Stimulated activated CD4-positive, alpha-beta T cell treated with anti-CD3 and anti-CD28 coated beads, Interleukin-1b, Interleukin-23, amount 100 ng/mL, for 4 hours (primary cell): Measurements from ENCODE around the gene INSM2.
A peak's percentile ranks its signal among the peaks of the same experiment; 100 is the strongest.

Experiments
- DNase-seq, 2 donors: peaks; one replicate each; pipeline ENCODE4 v3.0.0-alpha.2; 2020; ENCODE audit warnings: low read depth in 2 of 2

Gene INSM2, protein sequence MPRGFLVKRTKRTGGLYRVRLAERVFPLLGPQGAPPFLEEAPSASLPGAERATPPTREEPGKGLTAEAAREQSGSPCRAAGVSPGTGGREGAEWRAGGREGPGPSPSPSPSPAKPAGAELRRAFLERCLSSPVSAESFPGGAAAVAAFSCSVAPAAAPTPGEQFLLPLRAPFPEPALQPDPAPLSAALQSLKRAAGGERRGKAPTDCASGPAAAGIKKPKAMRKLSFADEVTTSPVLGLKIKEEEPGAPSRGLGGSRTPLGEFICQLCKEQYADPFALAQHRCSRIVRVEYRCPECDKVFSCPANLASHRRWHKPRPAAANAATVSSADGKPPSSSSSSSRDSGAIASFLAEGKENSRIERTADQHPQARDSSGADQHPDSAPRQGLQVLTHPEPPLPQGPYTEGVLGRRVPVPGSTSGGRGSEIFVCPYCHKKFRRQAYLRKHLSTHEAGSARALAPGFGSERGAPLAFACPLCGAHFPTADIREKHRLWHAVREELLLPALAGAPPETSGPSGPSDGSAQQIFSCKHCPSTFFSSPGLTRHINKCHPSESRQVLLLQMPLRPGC

GRCh38 chr14:35533357-35534207, at the start of gene INSM2:
Gene INSM2 (plus strand): TSS chr14:35534164. CDS start chr14:35534253, 89 bp downstream.
- DNase-seq: peak; percentile 47 to 76

DNA sequence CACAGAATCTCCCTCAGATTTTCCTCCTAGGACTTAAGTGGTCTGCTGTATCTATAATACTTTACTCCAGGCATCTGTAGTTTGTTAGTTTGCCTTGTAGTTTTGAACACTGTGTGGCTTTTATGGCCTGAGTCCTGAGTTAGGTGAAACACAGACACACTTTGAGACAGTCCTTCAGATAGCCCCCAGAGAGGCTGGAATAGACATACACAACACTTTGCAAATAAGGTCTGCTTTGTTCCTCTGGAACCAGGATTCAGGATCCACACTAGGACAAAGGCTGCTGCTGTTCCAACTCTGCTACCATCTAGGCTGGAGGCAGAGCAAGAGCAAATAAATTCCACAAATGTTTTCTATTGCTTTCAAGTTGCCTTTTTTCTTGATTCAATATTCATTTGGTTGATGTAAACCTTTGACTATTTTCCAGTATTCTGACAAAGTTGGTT, 41.4 kb upstream of the INSM2 start:
- DNase-seq: no peak

DNA sequence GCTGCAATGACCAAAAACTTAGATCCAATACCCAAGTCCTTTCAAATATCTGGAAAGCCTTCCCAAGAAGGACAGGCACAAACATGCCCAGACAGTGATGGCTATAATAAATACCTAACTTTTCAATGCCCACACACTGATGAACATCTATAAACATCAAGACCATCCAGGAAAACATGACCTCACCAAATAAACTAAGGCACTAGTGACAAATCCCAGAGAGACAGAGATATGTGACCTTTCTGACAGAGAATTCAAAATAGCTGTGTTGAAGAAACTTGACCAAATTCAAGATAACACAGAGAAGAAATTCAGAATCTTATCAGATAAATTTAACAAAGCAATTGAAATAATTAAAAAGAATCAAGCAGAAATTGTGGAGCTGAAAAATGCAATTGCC, 38.7 kb upstream of the INSM2 start:
- no peak for DNase-seq

- DNase-seq: no peak
Measured at GRCh38 chr14:35499180-35499579, 34.8 kb upstream of the INSM2 start.

DNA sequence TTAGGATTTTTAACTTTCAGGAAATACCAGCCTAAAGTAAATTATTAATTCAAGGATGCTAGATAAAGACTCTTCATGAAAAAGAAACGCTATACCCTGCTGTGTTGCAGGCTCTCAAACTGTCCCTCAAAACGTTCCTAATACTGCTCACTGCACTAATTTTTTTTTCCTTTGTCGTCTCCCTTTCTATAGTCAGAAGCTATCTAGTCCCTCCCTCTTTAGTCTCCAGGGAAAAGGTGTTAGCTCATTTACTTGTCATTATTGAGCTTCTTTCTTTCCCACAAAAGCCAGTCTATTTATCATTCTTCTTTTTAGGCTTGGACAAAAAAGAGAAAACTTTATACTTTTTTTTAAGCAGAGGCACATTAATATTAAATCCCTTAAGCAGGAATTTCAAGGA, 30.3 kb upstream of the INSM2 start:
- DNase-seq: no peak

GRCh38 chr14:35504260-35504659, 29.7 kb upstream of the INSM2 start:
- DNase-seq: no peak

DNA sequence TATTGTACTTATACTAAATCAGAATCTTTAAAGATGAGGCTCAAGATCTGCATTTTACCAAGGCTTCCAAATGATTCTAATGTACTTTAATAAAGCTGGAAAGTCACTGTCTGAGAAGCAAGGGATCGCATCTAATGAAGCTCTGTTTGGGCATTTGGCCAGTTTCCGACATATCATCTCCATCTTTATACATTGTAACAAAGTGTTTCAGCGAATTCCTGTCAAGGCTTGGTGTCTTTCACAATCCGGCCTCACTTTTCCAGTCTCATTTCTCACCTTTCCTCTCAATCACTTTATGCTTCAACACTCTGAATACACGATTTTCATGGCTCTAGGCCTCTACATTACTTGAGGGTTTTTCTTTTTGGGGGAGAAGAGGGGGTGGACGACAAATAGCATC, 27.5 kb upstream of the INSM2 start:
- no peak for DNase-seq

GRCh38 chr14:35506927-35507326, 27.0 kb upstream of the INSM2 start:
- DNase-seq: no peak

DNA sequence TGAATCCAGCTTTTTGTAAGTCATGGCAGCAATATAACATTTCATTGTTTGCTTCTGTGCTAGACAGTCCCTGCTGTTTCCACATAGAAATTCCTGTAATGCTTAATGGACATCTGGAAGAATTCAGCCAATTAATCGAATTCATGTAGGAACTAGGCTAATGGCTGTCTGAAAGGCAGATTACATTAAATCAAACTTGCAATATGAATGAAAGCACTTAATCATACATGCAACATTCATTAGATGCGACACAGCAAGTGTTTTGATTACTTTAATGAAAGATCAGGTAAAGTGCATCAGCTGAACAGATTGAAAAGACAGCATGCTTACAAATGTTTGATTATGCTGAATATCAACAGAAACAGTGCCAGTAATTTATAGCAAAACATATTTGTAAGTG, 24.1 kb upstream of the INSM2 start:
- DNase-seq: no peak

GRCh38 chr14:35512765-35513164, 21.2 kb upstream of the INSM2 start:
- no peak for DNase-seq

DNA sequence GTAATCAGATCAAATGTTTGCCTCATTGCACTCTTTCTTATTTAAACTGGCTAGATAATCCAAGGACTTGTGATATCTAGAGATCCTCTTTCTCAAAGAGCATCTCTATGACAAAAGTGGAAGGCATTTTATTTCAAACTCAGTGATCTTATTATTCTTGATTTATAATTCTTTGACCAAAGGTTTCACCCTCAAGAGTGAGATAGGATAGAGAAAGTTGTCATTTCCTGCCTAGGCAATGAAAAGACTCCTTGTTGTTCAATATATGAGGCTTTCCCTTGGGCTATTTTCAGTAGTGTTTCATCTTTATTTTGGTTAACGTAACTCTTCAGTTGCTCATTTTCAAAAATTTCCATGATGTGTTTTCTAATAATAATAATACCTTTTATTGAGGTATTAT, 18.0 kb upstream of the INSM2 start:
- no peak for DNase-seq

DNA sequence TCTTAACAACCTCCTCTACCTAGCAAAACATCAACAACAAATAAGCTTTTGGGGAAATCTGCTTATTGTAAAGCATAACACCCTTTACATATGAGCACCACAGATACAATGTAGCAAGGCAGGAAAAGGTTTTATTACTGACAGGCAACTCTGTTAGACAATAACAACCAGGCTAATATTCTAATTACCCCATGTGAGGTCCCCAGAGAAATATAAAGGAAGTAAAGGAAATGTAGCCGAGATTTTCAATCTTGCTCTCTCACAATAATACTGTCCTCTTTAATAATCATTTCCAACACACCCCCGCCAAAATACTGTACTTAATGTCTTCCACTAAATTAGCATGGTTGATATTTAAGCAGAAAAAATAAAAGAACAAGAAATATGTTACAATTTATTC, 14.0 kb upstream of the INSM2 start:
- DNase-seq: no peak

DNA sequence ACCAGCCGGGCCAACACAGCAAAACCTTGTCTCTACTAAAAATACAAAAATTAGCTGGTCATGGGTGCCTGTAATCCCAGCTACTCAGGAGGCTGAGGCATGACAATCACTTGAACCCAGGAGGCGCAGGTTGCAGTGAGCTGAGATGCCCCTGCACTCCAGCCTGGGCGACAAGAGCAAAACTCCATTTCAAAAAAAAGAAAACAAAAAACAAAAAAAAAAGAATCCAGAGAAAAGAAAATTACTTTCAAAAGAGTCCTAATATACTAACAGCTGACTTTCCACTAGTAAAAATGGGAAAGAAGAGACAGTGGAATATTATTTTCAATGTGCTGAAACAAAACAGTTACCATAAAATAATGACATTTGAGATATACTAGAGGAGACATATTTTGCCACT, 8.3 kb upstream of the INSM2 start:
- DNase-seq: no peak

DNA sequence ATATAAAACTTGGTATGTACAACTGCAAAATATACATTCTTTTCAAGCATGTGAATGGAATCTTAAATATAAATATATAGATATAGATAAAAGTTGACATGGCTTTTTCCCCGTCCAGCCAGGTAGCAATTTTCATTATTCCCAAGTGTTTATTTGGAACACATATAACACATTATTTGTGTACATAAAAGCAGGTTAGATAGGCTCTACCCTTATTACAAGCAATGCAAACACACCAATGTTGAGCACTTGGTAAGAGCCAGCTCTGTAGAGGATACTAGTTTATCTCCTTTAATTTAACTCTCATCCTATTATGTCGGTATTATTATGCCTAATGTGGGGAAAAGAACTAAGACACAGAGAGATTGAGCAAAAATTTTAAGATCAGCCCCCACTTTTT, 7.0 kb upstream of the INSM2 start:
- DNase-seq: no peak

- no peak for DNase-seq
Measured at GRCh38 chr14:35531960-35532747, 1.8 kb upstream of the INSM2 start.

DNA sequence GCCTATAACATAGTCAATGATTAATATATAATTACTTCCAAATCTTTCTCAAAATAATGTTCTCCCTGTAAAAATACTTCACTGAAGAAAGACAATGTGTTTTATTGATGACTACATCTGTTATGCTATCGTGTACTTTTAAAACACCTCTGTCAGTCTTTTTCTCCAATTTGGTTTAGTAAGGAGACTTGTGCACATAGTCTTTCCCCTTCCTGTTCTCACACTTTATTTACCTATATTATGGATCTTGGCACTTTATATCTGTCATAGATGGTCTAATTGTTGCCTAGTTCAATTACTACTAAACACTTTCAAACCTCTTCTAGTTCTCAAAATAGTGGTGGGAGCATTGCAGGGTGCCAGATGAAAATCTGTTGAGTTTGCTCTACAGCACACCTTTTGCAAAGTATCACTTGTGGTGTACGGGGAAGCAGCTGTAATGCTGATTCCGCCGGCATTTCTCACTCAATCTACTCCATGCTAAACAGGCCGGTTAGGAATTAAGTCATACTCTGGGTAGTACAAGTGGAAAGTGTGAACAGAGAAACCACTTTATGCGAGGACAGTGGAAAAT, 1.1 kb upstream of the INSM2 start:
- DNase-seq: no peak

- DNase-seq: peak in 1 of 2 donors; percentile 11
Measured at GRCh38 chr14:35534208-35534872, 376 bp downstream of the INSM2 start.

DNA sequence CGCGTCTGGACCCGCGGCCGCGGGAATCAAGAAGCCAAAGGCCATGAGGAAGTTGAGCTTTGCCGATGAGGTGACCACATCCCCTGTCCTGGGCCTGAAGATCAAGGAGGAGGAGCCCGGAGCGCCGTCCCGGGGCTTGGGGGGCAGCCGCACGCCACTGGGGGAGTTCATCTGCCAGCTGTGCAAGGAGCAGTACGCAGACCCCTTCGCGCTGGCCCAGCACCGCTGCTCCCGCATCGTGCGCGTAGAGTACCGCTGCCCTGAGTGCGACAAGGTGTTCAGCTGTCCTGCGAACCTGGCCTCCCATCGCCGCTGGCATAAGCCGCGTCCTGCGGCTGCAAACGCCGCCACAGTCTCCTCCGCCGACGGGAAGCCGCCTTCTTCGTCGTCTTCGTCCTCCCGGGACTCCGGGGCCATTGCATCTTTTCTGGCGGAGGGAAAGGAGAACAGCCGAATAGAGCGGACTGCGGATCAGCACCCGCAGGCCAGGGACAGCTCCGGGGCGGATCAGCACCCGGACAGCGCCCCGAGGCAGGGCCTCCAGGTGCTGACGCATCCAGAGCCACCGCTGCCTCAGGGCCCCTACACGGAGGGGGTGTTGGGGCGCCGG, 1.0 kb downstream of the INSM2 start:
- DNase-seq: peak; percentile 27 to 52

GRCh38 chr14:35535483-35536112, 1.6 kb downstream of the INSM2 start:
- no peak for DNase-seq

DNA sequence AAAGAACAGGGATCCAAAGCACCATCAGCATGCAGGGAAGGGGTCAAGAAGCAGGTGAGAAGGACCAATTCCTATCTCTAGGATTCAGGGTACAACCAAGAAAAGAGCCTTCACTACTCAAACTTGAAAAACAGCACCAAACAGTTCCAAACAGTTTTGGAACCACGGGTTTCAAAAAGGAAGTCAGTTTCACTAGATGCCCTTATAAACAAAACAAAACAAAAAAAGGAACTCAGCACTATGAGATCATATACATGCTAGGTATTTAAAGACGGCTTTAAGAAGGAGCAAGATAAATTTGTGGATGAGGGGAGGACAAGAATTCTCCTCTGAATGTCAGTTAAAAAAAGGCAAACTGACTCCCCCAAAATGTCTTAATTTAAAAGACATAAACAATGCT, 6.0 kb downstream of the INSM2 start:
- DNase-seq: no peak
